ENCODE data around the gene PBRM1.
"Not testable (repeated sequence)": the region's sequence is repeated elsewhere in the genome, so short reads cannot be mapped to it uniquely, and the experiment has no call there.

Gene PBRM1

GRCh38 chr3:52685709-52686691, at the start of gene PBRM1, which contains the start of gene GNL3:
Gene PBRM1 (minus strand): TSS chr3:52685913.
Gene GNL3 (plus strand): TSS chr3:52686032. CDS start chr3:52686093, 61 bp downstream.
- DNase-seq, result peak; percentile 67

DNA sequence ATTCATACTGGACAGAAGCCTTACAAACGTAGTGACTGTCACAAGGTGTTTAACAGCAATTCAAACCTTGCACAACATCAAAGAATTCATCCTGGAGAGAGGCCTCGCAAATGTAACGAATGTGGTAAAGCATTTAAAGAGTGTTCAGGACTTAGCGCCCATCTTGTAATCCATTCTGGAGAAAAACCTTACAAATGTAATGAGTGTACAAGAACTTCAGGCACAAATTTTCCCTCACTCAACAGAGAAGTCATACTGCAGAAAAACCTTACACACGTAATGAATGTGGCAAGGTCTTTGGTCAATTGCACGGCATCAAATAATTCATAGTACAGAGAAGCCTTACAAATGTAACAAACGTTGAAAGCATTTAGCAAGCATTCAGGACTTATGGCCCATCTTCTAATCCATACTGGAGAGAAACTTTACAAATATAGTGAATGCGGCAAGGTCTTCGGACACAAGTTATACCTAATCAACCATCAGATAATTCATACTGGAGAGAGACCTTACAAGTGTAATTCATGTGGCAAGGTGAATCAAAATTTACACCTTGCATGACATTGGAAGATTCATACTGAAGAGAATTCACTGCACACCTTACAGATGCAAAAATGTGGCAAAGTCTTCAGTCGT, 47.7 kb upstream of the PBRM1 start:
- DNase-seq, result no peak

DNA sequence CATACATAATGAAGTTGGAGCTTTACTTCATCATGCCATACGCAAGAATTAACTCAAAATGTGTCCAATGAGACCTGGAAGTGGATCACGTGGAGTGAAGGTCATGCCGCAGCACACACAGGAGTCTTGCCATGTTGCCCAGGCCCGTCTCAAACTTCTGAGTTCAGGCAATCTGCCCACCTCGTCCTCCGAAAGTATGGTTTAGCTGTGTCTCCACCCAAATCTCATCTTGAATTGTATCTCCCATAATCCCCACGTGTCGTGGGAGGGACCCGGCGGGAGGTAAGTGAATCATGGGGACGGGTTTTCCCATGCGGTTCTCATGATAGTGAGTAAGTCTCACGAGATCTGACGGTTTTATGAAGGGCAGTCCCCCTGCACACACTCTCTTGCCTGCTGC, 45.9 kb upstream of the PBRM1 start:
- no peak for DNase-seq

- no peak for DNase-seq
Measured at GRCh38 chr3:52730681-52731080, 45.0 kb upstream of the PBRM1 start.

GRCh38 chr3:52728753-52729152, 43.0 kb upstream of the PBRM1 start:
- DNase-seq, result not testable (repeated sequence)

- no peak for DNase-seq
Measured at GRCh38 chr3:52724511-52724910, 38.8 kb upstream of the PBRM1 start.

GRCh38 chr3:52723935-52724334, 38.2 kb upstream of the PBRM1 start:
- no peak for DNase-seq

DNA sequence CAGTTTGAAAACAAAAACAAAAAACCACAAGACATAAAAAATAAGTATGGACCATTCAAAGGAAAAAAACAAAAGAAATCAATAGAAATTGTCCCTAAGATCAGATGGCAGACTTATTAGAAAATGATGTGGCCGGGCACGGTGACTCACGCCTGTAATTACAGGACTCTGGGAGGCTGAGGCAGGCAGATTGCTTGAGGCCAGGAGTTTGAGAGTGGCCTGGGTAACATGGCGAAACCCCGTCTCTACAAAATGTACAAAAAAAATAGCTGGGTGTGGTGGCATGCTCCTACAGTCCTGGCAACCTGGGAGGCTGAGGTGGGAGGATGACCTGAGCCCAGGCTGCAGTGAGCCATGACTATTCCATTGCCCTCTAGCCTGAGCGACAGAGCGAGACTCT, 36.8 kb upstream of the PBRM1 start:
- no peak for DNase-seq

DNA sequence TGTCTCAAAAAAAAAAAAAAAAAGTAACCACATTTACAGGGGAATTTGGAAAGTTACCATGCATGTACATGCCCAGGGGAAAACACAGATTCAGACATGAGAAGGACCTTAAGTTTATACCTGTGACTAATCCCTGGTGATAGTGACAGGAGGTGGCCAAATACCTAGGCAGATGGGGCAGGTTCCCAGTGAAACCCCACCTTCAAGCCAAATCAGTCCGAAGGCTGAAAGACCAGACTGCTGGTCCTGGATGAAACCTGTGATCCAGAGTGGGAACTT, 36.0 kb upstream of the PBRM1 start:
- no peak for DNase-seq

DNA sequence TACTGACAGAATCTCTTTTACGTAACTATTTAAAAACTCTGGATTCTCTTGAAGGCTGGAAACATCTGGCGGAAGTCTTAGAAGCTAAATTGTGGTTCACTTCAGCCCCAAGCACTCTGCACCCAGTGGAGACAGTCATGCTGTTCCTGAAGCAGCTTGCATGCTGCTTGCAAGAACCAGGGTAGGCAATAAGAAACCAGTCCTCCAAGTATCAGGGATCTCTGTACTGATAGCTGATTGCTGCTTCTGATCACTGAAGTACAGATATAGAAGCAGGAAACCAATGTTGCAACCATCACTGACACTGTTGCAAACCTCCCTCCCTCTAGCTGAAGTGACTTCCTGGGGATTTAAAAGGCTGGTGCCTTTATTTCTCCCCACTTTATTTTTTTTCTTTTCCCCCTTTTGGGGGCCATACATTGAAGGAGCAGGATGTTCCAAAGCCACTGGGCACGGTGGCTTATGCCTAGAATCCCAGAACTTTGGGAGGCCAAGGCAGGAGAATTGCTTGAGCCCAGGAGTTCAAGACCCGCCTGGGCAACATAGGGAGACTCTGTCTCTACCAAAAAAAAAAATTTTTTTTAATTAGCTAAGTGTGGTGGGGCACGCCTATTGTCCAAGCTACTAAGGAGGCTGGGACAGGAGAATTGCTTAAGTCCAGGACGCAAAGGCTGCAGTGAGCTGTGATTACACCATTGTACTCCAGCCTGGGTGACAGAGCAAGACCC, 35.5 kb upstream of the PBRM1 start:
- no peak for DNase-seq

DNA sequence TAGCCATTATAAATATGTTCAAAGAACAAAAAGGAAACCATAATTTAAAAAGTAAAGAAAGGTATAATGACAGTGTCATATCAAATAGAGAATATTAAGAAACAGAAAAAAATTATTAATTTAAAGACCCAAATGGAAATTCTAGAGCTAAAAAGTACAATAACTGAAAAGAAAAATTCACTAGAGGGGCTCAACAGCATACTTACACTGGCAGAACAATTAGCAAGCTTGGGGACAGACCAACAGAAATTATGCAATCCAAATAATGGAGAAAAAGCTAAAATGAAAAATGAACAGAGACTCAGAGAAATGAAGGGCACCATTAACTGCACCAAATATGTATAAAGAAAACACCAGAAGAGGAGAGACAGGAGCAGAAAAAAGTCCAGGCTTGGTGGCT, 33.9 kb upstream of the PBRM1 start:
- no peak for DNase-seq

GRCh38 chr3:52715714-52716305, 30.1 kb upstream of the PBRM1 start:
- DNase-seq, result no peak

DNA sequence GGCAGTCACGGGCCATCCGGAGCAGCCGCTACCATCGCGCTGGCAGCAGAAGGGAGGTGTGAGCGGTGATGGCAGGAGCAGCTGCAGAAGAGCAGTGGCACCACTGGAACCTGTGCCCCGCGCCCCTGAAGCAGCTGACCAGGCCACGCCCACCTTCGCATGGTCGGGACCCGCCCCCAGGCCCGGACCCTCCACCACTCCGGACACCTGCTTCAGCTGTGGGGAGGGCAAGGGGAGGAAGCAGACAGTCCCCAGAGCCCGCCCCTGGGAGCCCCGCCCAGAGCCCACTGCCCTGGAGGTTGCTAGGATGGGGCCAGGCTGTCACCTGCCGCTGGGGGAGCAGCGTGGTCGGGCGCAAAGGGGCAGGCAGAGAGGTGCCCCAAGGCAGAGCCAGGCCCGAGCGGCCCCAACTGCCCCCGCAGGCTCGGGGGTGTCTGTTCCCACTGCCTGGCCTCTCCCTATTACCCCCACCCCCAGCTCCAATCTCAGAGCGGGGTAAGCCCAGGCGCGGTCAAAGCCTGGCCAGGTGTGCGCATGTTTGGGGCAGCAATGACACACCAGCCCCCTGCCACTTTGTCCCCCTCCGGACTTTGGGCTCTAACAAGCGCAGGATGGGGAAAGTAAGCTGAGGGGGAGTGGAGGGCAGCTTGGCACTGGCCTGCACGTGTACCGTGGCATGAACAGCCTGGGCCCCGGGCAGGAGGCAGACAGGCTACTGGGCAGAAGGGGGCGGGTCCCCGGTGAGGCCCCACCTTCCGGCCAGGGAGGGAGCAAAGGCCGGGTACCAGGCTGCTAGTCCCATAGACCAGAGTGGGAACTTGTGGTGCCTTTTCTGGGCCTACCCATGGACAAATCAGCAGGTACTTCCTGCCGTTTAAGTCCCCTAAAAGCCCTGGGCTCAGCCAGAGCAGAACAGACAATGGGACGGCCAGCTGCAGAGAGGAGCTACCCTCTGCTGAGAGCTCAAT, 28.9 kb upstream of the PBRM1 start:
- DNase-seq, result no peak

- DNase-seq, result no peak
Measured at GRCh38 chr3:52712291-52713212, 26.8 kb upstream of the PBRM1 start.

GRCh38 chr3:52710512-52710911, 24.8 kb upstream of the PBRM1 start:
- no peak for DNase-seq

- DNase-seq, result no peak
Measured at GRCh38 chr3:52707585-52707984, 21.9 kb upstream of the PBRM1 start.

- peak; percentile 80 for DNase-seq
Measured at GRCh38 chr3:52705688-52706686, 20.3 kb upstream of the PBRM1 start, which contains the start of the genes GLT8D1 and SPCS1. Gene GLT8D1 (minus strand): TSS chr3:52705791. CDS start chr3:52700460, 5,331 bp downstream. Gene SPCS1 (plus strand): TSS chr3:52706106. CDS start chr3:52706247, 141 bp downstream.

GRCh38 chr3:52705438-52705687, 19.6 kb upstream of the PBRM1 start:
- DNase-seq, result no peak

DNA sequence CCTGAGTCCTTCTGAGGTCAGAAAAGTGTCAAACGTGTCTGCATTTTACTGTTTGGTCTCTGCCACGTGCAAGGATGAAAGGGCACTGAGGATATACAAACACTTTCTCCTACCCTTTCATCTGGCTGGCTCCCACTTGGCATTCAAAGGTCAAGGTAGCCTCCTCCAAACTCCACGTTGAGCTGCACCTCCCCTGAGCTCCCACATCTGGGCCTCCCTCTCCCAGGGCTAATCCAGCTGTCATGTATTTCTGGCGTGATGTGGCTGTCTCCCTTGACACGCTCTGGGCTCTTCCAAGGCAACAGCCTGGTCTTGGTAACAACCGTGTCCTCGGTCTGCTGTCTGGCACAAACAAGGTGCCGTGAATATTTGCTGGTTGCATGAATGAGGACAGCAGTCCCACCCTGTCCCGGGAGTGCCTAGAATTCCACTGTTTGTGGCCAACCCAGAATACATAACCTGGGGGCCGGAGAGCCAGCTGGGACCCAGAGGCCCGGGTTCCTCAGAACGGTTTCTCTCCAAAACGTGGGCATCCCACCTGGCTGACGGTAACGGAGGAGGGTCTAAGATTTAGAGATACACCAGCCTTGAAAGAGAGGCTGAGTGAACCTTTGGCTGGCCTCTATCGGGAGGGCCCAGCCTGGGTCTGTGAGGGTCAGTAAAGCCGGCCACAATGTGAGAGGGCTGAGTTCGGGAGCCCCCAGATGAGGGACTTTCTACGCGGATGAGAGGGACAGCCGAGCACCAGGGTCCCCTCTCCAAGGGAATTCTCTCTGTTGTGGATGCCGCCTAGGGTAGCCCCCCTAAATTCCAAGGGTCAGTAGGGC, 19.1 kb upstream of the PBRM1 start:
- no peak for DNase-seq

Measured in NCI-H510A treated with DMSO at 0.1 percent for 48 hours (cell line).